Naive B cell (primary cell): ENCODE measurements around the gene C16orf87. TPM values are rescaled to one million over a fixed set of nuclear protein-coding genes. Genes with fewer than 3 reads are reported as not detected.
"Not testable (repeated sequence)": the region's sequence is repeated elsewhere in the genome, so short reads cannot be mapped to it uniquely, and the experiment has no call there.

Experiments used
- ATAC-seq, 2 donors: fragments of 150-1000 bp; cut with Tn5 transposase; 2 replicates each; pipeline ENCODE4 v1.10.0; 2021; ENCODE audit warnings: low read depth in 2 of 2, mild to moderate bottlenecking in 2 of 2, moderate library complexity in 2 of 2
- DNase-seq: peaks from one replicate; pipeline ENCODE4 v3.0.0; 2022
- H3K27ac Mint-ChIP-seq, 6 donors: one replicate each; pipeline ENCODE4 v1.8.0; 2020 to 2022; ENCODE audit warnings: mild to moderate bottlenecking in 6 of 6, mixed read lengths in 6 of 6, moderate library complexity in 5 of 6, inconsistent platforms in 2 of 6
- H3K27me3 Mint-ChIP-seq, 3 donors: one replicate each; pipeline ENCODE4 v1.8.0; 2021 to 2022; ENCODE audit warnings: mixed read lengths in 3 of 3, mild to moderate bottlenecking in 1 of 3
- H3K36me3 Mint-ChIP-seq, 2 donors: one replicate each; pipeline ENCODE4 v1.8.0; 2020 to 2022; ENCODE audit warnings: mixed read lengths in 2 of 2, inconsistent platforms in 1 of 2, mild to moderate bottlenecking in 1 of 2
- H3K4me1 Mint-ChIP-seq, 3 donors: one replicate each; pipeline ENCODE4 v1.8.0; 2020 to 2022; ENCODE audit warnings: mixed read lengths in 3 of 3, inconsistent platforms in 1 of 3, mild to moderate bottlenecking in 1 of 3, moderate library complexity in 1 of 3
- H3K4me3 Mint-ChIP-seq, 8 donors: one replicate each; pipeline ENCODE4 v1.8.0; 2020 to 2022; ENCODE audit warnings: mild to moderate bottlenecking in 8 of 8, mixed read lengths in 8 of 8, moderate library complexity in 8 of 8, inconsistent platforms in 2 of 8
- H3K9me3 Mint-ChIP-seq, 7 donors: one replicate each; pipeline ENCODE4 v1.8.0; 2020 to 2022; ENCODE audit warnings: mixed read lengths in 7 of 7, mild to moderate bottlenecking in 5 of 7, inconsistent platforms in 2 of 7, moderate library complexity in 1 of 7
- polyA plus RNA-seq, 6 donors: library from polyadenylated mRNA; unstranded; fragments of 300-500 nt; fragmentation: Illumina TruSeq; gene quantifications; one replicate each; pipeline ENCODE4 v1.2.3, GENCODE V29; 2021; ENCODE audit warnings: low read depth in 6 of 6

Gene C16orf87
- polyA plus RNA-seq, 6 donors from 2014 or later = 9.2 to 13.9 (median 11.9) TPM

DNA sequence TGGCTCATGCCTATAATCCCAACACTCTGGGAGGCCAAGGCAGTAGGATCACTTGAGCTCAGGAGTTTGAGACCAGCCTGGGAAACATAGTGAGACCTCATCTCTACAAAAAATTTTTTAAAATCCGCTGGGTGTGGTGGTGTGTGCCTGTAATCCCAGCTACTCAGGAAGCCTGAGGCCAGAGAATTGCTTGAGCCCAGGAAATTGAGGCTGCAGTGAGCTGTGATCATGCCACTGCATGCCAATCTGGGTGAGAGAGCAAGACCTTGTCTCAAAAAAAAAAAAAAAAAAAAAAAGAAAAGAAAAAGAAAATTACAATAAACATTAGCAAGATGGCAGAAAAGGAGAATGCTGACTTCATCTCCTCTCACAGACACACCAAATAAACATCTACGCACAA is 46.4 kb downstream of the C16orf87 start:
- not testable (repeated sequence) for H3K27me3 Mint-ChIP-seq, DNase-seq, ATAC-seq, H3K27ac Mint-ChIP-seq
- Mint-ChIP-seq H3K4me3 (peak overlapping the region in 1 of 8 donors; percentile 3), H3K36me3 (peaks cover 8 to 12% of the 10 kb centered on the region in 2 donors), H3K4me1 (peaks cover 26 to 44% (median 26%) of the 10 kb centered on the region in 3 donors), H3K9me3 (peaks cover 8 to 20% (median 14%) of the 10 kb centered on the region in 7 donors)

DNA sequence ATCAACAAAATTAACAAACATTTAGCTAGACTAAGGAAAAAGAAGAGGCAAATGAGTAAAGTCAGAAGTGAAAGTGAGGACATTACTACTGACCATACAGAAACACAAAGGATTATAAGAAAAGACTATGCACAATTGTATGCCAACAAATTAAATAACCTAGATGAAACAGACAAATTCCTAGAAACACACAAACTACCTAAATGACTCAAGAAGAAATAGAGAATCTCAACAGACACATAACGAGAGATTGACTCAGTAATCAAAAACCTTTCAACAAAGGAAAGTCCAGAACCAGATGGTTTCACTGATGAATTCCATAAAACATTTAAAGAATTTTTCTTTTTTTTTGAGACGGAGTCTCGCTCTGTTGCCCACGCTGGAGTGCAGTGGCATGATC is 47.2 kb downstream of the C16orf87 start:
- Mint-ChIP-seq H3K27me3 (no peaks in the 10 kb centered on the region), H3K4me3 (no peak overlapping the region), H3K4me1 (peaks cover 19 to 36% (median 19%) of the 10 kb centered on the region in 3 donors), H3K9me3 (peaks cover 8 to 18% (median 14%) of the 10 kb centered on the region in 7 donors), H3K27ac (no peak overlapping the region), H3K36me3 (peaks cover 8 to 12% of the 10 kb centered on the region in 2 donors)
- ATAC-seq (no peak), DNase-seq (no peak)

DNA sequence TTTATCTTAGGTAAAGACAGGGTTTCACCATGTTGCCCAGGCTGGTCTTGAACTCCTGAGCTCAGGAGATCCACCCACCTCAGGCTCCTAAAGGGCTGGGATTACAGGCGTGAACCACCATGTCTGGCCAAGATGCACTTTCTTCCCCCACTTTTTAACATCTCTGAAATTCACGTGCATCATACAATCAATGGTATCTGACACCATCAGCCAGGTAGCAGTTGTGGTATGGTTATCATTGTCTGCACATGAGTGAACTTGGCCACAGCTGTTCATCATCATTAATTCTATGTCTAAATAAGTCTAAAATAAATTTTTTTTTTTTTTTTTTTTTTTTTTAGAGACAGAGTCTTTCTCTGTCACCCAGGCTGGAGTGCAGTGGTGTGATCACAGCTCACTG is 48.7 kb downstream of the C16orf87 start:
- Mint-ChIP-seq H3K27ac (no peak overlapping the region), H3K4me3 (no peak overlapping the region), H3K27me3 (no peaks in the 10 kb centered on the region), H3K9me3 (peaks cover 8 to 18% (median 17%) of the 10 kb centered on the region in 7 donors), H3K36me3 (peaks cover 8 to 12% of the 10 kb centered on the region in 2 donors), H3K4me1 (peaks cover 11 to 25% (median 13%) of the 10 kb centered on the region in 3 donors)
- DNase-seq = no peak
- no peak for ATAC-seq

DNA sequence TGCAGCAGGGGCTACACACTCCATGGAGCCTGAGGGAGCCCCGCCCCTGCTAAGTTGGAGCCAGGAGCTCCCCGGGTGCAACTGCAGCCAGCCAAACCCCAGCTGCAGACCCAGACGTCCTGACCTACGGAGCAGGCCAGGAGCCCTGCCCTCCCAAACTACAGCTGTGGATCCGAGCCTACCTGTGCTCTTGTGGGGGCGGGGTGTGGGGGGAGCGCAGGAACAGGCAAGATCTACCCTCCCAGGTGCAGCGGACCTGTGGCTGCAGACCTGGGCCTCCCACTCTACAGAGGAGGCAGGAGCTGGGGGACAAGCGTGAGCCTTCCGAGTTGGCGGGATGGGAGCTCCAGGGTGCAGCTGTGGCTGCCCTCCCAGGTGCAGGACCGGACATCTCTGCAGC is 53.2 kb downstream of the C16orf87 start:
- ATAC-seq = no peak
- Mint-ChIP-seq H3K27me3 (no peaks in the 10 kb centered on the region), H3K36me3 (no peaks in the 10 kb centered on the region), H3K27ac (no peak overlapping the region), H3K9me3 (peaks cover 0 to 4% (median 0%) of the 10 kb centered on the region in 7 donors), H3K4me1 (peaks cover 0 to 13% (median 0%) of the 10 kb centered on the region in 3 donors), H3K4me3 (no peak overlapping the region)
- DNase-seq = no peak

DNA sequence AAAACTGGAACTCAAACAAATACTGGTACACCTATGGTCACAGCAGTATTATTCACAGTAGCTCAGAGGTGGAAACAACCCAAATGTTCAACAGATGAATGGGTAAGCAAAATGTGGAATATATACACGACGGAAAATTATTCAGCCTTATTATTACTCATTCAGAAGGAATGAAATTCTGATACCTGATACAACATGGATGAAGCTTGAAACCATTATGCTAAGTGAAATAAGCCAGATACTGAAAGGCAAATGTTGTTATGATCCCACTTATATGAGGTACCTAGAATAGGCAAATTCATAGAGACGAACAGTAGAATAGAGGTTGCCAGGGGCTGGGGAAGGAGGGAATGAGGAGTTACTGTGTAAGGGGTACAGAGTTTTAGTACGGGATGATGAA is 55.8 kb downstream of the C16orf87 start:
- no peaks in the 10 kb centered on the region for H3K36me3 Mint-ChIP-seq
- no peak overlapping the region for H3K4me3 Mint-ChIP-seq
- H3K9me3 Mint-ChIP-seq = peaks cover 0 to 4% (median 0%) of the 10 kb centered on the region in 7 donors
- ATAC-seq (no peak), DNase-seq (no peak)
- peaks cover 0 to 15% (median 0%) of the 10 kb centered on the region in 3 donors for H3K4me1 Mint-ChIP-seq
- H3K27me3 Mint-ChIP-seq = no peaks in the 10 kb centered on the region
- H3K27ac Mint-ChIP-seq = no peak overlapping the region

DNA sequence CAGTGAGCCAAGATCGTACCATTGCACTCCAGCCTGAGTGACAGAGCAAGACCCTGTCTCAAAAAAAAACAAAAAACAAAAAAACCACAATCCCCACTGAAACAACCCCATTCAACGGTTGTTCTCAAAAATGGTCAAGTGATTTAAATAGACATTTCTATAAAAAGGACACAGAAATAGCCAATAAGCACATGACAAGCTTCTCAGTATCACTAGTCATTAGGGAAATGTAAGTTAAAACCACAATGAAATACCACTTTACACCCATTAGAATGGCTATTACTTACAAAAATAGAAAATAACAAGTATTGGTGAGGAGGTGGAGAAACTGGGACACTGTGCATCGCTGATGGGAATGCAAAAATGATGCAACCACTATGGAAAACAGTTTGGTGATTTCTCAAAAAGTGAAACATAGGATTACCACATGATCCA is 56.2 kb downstream of the C16orf87 start:
- DNase-seq (no peak), ATAC-seq (no peak)
- Mint-ChIP-seq H3K9me3 (peaks cover 0 to 4% (median 0%) of the 10 kb centered on the region in 7 donors), H3K4me3 (no peak overlapping the region), H3K36me3 (no peaks in the 10 kb centered on the region), H3K27ac (peak overlapping the region in 1 of 6 donors; percentile 37), H3K4me1 (peaks cover 0 to 15% (median 0%) of the 10 kb centered on the region in 3 donors), H3K27me3 (no peaks in the 10 kb centered on the region)

DNA sequence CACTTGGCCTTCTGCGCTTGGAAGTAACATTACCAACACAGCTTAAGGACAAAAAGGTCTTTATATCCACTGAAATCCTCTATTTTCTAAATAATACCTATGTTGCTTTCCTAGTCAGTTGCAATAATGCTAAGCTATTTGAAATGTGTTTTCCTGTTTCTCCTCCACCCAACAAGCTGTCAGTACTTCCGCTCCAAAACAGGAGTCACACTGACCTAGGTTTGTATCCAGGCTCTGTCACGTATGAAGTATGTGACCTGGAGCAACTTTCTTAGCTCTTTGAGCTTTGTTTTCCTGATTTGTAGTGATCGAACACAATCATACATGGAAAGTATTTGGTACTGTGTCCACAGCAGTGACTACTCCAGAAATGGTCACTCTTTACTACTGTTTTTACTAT is 58.5 kb downstream of the C16orf87 start:
- Mint-ChIP-seq H3K27ac (peak overlapping the region in 1 of 6 donors; percentile 73), H3K27me3 (no peaks in the 10 kb centered on the region), H3K4me3 (no peak overlapping the region), H3K4me1 (peaks cover 0 to 15% (median 4%) of the 10 kb centered on the region in 3 donors), H3K36me3 (no peaks in the 10 kb centered on the region), H3K9me3 (peaks cover 0 to 2% (median 0%) of the 10 kb centered on the region in 7 donors)
- ATAC-seq = no peak
- no peak for DNase-seq

DNA sequence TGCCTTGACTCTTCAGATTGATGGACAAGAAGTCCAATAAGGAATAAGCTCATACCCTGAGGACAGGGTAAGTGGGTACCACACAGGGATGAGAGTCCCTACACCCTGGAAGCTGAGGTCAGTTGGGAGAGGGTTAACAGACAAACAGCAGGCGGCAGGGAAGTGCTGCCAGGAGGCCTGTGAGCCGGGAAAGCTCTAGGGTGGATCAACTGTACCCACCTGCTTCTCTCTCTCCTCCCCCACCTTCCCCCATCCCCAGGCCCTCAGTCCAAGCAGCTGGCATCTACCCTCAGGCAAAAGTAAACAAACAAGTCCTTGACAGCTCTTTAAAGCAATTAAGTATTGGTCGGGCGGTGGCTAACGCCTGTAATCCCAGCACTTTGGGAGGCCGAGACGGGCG is 62.2 kb downstream of the C16orf87 start:
- Mint-ChIP-seq H3K27ac (no peak overlapping the region), H3K27me3 (no peaks in the 10 kb centered on the region)

DNA sequence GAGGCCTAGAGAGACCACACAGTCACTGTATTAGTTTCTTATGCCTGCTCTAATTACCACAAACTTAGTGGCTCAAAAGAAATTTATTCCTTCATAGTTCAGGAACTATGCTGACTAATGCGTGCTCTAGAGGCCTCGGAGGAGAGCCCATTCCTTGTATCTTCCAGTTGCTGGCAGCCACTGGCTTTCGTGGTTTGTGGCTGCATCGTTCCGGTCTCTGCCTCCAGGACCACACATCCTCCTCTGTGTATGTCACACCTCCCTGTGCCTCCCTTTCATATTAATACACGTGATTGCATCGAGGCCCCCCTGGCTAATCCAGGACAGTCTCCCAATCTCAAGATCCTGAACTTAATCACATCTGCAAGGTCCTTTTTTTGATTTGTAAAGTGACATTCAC is 65.9 kb downstream of the C16orf87 start:
- no peak for ATAC-seq
- H3K4me3 Mint-ChIP-seq = no peak overlapping the region

More for the DNA sequence above, 62.2 kb downstream of the C16orf87 start:
- Mint-ChIP-seq H3K4me3 (no peak overlapping the region), H3K9me3 (no peaks in the 10 kb centered on the region), H3K4me1 (peaks cover 15 to 25% (median 20%) of the 10 kb centered on the region in 3 donors), H3K36me3 (no peaks in the 10 kb centered on the region)
- DNase-seq (no peak), ATAC-seq (no peak)

DNA sequence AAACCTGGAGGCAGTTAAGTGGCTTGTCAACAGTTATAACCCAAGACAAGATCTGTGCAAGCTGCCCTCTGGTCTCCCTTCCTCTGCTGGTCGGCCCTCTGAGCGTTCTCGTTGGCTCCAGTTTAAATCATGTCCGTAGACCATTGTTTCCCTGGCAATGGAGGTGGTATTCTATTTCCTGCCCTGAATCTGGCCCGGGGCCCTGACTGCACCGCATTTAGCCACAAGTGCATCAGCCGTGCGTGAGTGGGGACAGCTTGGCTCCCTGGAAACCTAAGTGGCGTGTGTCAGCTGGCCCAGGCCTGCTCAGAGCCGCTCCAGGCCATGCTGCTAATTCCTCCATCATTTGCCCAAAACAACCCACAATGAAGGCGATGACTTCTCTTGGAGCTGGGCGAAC is 67.8 kb downstream of the C16orf87 start:
- peaks cover 15 to 20% (median 18%) of the 10 kb centered on the region in 3 donors for H3K4me1 Mint-ChIP-seq
- H3K27ac Mint-ChIP-seq = no peak overlapping the region
- H3K36me3 Mint-ChIP-seq = no peaks in the 10 kb centered on the region
- no peaks in the 10 kb centered on the region for H3K9me3 Mint-ChIP-seq
- H3K4me3 Mint-ChIP-seq = no peak overlapping the region
- no peak for ATAC-seq
- DNase-seq = no peak
- peaks cover 0 to 7% (median 0%) of the 10 kb centered on the region in 3 donors for H3K27me3 Mint-ChIP-seq

More for the DNA sequence above, 65.9 kb downstream of the C16orf87 start:
- Mint-ChIP-seq H3K4me1 (peaks cover 15 to 25% (median 17%) of the 10 kb centered on the region in 3 donors), H3K9me3 (no peaks in the 10 kb centered on the region), H3K27ac (no peak overlapping the region), H3K36me3 (no peaks in the 10 kb centered on the region), H3K27me3 (peaks cover 0 to 6% (median 0%) of the 10 kb centered on the region in 3 donors)
- DNase-seq = no peak

DNA sequence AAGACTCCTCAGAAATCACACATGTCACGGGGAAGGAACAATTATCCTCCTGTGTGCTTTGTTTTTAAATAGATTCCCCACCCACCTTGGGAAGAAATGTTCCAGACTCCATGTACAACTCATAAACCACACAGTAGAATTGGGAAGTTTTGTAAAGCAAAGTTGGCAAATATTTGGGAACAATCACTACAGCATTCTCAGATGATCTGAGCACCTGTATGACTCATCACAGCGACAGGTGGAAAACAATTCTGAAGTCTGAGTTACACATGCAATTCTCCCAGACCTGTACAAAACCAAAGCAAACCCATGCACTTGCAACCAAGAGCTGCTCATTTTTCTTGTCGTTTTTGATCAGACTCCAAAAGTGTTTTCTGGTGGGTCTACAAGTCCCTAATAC is 68.4 kb downstream of the C16orf87 start:
- peaks cover 15 to 20% (median 19%) of the 10 kb centered on the region in 3 donors for H3K4me1 Mint-ChIP-seq
- peaks cover 0 to 7% (median 0%) of the 10 kb centered on the region in 3 donors for H3K27me3 Mint-ChIP-seq
- H3K9me3 Mint-ChIP-seq = no peaks in the 10 kb centered on the region
- DNase-seq = no peak
- ATAC-seq = no peak
- no peak overlapping the region for H3K4me3 Mint-ChIP-seq
- H3K36me3 Mint-ChIP-seq = no peaks in the 10 kb centered on the region
- H3K27ac Mint-ChIP-seq = no peak overlapping the region

DNA sequence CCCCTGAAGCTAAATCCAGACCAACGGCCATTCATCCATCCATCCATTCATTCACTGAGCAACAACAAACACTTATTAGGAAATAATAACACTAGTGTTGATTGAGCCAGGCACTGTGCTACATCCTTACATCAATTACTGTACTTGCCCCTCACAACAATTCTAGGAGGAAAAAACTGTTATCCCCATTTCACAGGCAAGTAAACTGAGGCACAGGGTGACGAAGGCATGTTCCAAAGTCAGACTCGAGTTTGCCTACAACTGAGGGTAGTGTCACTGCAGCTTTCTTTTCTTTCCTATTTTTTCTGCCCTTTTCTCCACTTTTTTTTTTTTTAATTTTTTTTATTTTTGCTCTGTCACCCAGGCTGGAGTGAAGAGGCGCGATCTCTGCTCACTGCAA is 71.7 kb downstream of the C16orf87 start:
- no peaks in the 10 kb centered on the region for H3K36me3 Mint-ChIP-seq
- no peaks in the 10 kb centered on the region for H3K9me3 Mint-ChIP-seq
- no peak overlapping the region for H3K4me3 Mint-ChIP-seq
- peaks cover 0 to 7% (median 0%) of the 10 kb centered on the region in 3 donors for H3K27me3 Mint-ChIP-seq
- DNase-seq (no peak), ATAC-seq (no peak)
- H3K27ac Mint-ChIP-seq = peak overlapping the region in 1 of 6 donors; percentile 2
- H3K4me1 Mint-ChIP-seq = peaks cover 4 to 14% (median 6%) of the 10 kb centered on the region in 3 donors

DNA sequence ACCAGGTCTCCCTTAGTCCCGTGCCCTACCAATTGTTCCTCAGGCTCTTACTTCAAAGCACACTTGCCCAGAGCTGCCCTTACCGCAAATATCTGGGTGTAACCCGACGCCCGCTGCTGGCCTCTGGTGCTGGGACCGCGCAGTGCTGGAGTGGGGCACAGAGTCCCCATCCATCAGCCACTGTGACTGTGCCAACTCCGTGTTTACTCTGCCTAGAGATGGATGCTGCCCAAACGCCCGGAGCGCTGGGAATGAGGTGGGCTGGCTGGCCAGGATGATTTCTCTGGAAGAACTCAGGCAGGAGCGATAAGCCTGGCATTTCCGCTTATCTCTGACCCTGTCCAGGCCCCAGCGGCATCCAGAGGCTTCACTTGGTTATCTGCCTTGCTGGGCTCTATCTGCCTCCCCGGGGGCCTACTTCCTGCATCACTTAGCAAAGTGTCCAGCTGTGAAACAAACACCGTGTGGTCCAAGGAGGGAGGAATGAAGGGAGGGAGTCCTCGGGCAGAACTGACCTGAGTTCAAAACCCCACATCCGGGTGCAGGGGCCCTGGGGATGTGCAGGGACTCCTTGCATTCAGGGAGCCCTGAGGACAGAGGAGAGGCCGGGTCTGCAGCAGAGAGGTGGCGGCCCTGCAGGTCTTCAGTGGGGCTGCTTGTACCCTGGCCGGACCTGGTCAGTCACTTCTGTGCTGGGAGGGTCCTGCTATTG is 73.5 kb downstream of the C16orf87 start:
- H3K27ac Mint-ChIP-seq = peak overlapping the region in 1 of 6 donors; percentile 28
- ATAC-seq (no peak), DNase-seq (no peak)
- H3K27me3 Mint-ChIP-seq = peaks cover 0 to 7% (median 0%) of the 10 kb centered on the region in 3 donors
- H3K4me3 Mint-ChIP-seq = no peak overlapping the region
- no peaks in the 10 kb centered on the region for H3K9me3 Mint-ChIP-seq
- no peaks in the 10 kb centered on the region for H3K36me3 Mint-ChIP-seq
- peaks cover 4 to 14% (median 6%) of the 10 kb centered on the region in 3 donors for H3K4me1 Mint-ChIP-seq

DNA sequence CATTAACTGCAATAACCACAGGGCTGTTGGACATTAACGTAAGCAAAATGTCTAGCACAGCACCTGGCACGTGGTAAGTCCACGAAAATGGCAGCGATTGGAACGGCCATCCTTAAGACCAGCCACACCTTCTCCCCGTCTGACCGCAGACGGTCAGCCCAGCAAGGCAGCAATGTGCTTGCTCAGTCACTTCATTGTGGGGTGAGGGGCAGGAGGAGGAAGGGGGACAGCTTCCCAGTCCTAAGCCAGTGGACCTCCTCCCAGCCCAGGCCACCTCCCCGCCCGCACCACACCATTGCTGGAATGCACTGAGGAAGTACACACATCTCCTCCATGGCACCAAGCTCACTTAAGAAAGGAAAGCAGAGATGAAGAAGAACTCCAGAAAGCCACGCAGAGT is 74.2 kb downstream of the C16orf87 start:
- peak overlapping the region in 1 of 8 donors; percentile 69 for H3K4me3 Mint-ChIP-seq
- H3K4me1 Mint-ChIP-seq = peaks cover 4 to 14% (median 6%) of the 10 kb centered on the region in 3 donors
- no peaks in the 10 kb centered on the region for H3K36me3 Mint-ChIP-seq
- ATAC-seq (no peak), DNase-seq (no peak)
- no peak overlapping the region for H3K27ac Mint-ChIP-seq
- H3K9me3 Mint-ChIP-seq = no peaks in the 10 kb centered on the region
- H3K27me3 Mint-ChIP-seq = peaks cover 0 to 7% (median 0%) of the 10 kb centered on the region in 3 donors
